GM12878 (cell line): ENCODE measurements around the gene DIS3L. TPM values are rescaled to one million over a fixed set of nuclear protein-coding genes. Genes with fewer than 3 reads are reported as not detected.

Source experiments
- ATAC-seq: fragments of 200-7000 bp; cut with Tn5 transposase; 3 replicates; pipeline ENCODE4 v1.9.1; 2020; ENCODE audit warnings: mild to moderate bottlenecking, moderate library complexity
- BruUV-seq: library from RNA; stranded (reverse); fragments of 400-500 nt; replicated peaks from 2 replicates; lab custom pipeline; 2021; lab: Mats Ljungman, UMichigan
- CTCF ChIA-PET: fragments of 300-600 bp; sonication (Branson Sonifier 250); formaldehyde crosslinking; extraction: SDS; loops from one replicate; lab custom pipeline; 2021; ENCODE audit warnings: inconsistent platforms; lab: Yijun Ruan, JAX
- POLR2A ChIA-PET: fragments of 350-600 bp; formaldehyde crosslinking; extraction: SDS; loops from one replicate; lab custom pipeline; 2021; ENCODE audit warnings: inconsistent platforms; lab: Charles Lee
- RAD21 ChIA-PET: fragments of 300-600 bp; sonication (Branson Sonifier 250); formaldehyde crosslinking; loops from one replicate; lab custom pipeline; 2023; ENCODE audit warnings: antibody characterized with exemption; ENCODE audit not compliant: unreplicated experiment; lab: Charles Lee
- SMC1A ChIA-PET: fragments of 300-600 bp; sonication (Branson Sonifier 250); formaldehyde crosslinking; loops from one replicate; lab custom pipeline; 2023; ENCODE audit not compliant: unreplicated experiment, uncharacterized antibody; lab: Charles Lee
- DNase-seq: peaks from one replicate; pipeline ENCODE4 v3.0.0-alpha.2; 2011; ENCODE audit warnings: low read depth, low spot score
- FAIRE-seq: peaks from 3 replicates; lab custom pipeline; 2011; peaks lifted over from hg19 to GRCh38; lab: Jason Lieb, UNC
- H2AFZ ChIP-seq: 2 replicates; pipeline ENCODE4 v1.6.0; 2011; ENCODE audit warnings: low read depth, low read length, control low read depth; ENCODE audit not compliant: control insufficient read depth
- H3K27ac ChIP-seq: 2 replicates; pipeline ENCODE4 v1.5.1; 2011; ENCODE audit warnings: control low read depth; ENCODE audit not compliant: control insufficient read depth, insufficient read depth
- H3K27me3 ChIP-seq, 2 experiments: replicated peaks in 1 of 2; 2 replicates each; pipeline versions ENCODE4 v1.6.0 to v1.6.1; 2011; ENCODE audit warnings: low read length in 1 of 2; ENCODE audit not compliant: control insufficient read depth in 2 of 2, insufficient read depth in 2 of 2
- H3K36me3 ChIP-seq, 2 experiments: 2 replicates each; pipeline ENCODE4 v1.5.1; 2011; ENCODE audit warnings: low read length in 1 of 2; ENCODE audit not compliant: control insufficient read depth in 2 of 2, insufficient read depth in 2 of 2
- H3K4me1 ChIP-seq: 2 replicates; pipeline ENCODE4 v1.6.1; 2011; ENCODE audit warnings: mild to moderate bottlenecking, low read length, moderate library complexity, mixed read lengths; ENCODE audit not compliant: control insufficient read depth, insufficient read depth
- H3K4me2 ChIP-seq: 2 replicates; pipeline ENCODE4 v1.6.0; 2011; ENCODE audit warnings: control low read depth; ENCODE audit not compliant: control insufficient read depth, insufficient read depth
- H3K4me3 ChIP-seq: fragments of 200-600 bp; sonication (generic); 2 replicates; pipeline ENCODE4 v1.5.1; 2016
- H3K79me2 ChIP-seq: 2 replicates; pipeline ENCODE4 v1.6.0; 2011; ENCODE audit warnings: low read length; ENCODE audit not compliant: control insufficient read depth, insufficient read depth
- H3K9ac ChIP-seq: 2 replicates; pipeline ENCODE4 v1.8.0; 2011; ENCODE audit warnings: low read length, control low read depth, mixed read lengths; ENCODE audit not compliant: control insufficient read depth, insufficient read depth
- H3K9me3 ChIP-seq: replicated peaks from 3 replicates; pipeline ENCODE4 v1.5.1; 2011; ENCODE audit warnings: mild to moderate bottlenecking, low read length; ENCODE audit not compliant: control insufficient read depth, insufficient read depth
- H4K20me1 ChIP-seq: 2 replicates; pipeline ENCODE4 v1.6.0; 2011; ENCODE audit not compliant: control insufficient read depth, insufficient read depth
- ATF7 ChIP-seq: fragments of 450-650 bp; IDR thresholded peaks from 2 replicates; pipeline ENCODE4 v1.6.1; 2016; ENCODE audit warnings: low read depth, mild to moderate bottlenecking
- CBFB ChIP-seq: IDR thresholded peaks from 2 replicates; pipeline ENCODE4 v1.6.1; 2016; ENCODE audit warnings: antibody characterized with exemption, low read depth
- ELK1 ChIP-seq: IDR thresholded peaks from 2 replicates; pipeline ENCODE4 v1.6.1; 2012; ENCODE audit warnings: low read depth, low read length, improper control_type of control experiment
- IKZF1 ChIP-seq: fragments of 450-650 bp; conservative IDR thresholded peaks from 2 replicates; pipeline ENCODE4 v1.6.1; 2017; ENCODE audit warnings: antibody characterized with exemption, mild to moderate bottlenecking
- MYC ChIP-seq: IDR thresholded peaks from 2 replicates; pipeline ENCODE4 v1.6.1; 2011; ENCODE audit warnings: mild to moderate bottlenecking, low read length, moderate library complexity, inconsistent platforms; ENCODE audit not compliant: insufficient read depth, insufficient replicate concordance, insufficient read length, severe bottlenecking
- RELA ChIP-seq: fragments of 450-650 bp; IDR thresholded peaks from 2 replicates; pipeline ENCODE4 v1.8.0; 2014; ENCODE audit warnings: borderline replicate concordance; ENCODE audit not compliant: partially characterized antibody
- RFX5 ChIP-seq: IDR thresholded peaks from 2 replicates; pipeline ENCODE4 v1.6.1; 2011; ENCODE audit warnings: low read depth, low read length, improper control_type of control experiment
- SRF ChIP-seq, 2 experiments: IDR thresholded peaks; 2 replicates each; pipeline ENCODE4 v1.6.1; 2011; ENCODE audit warnings: low read depth in 2 of 2, low read length in 2 of 2, mild to moderate bottlenecking in 1 of 2, moderate library complexity in 1 of 2
- SUPT20H ChIP-seq: IDR thresholded peaks from 2 replicates; pipeline ENCODE4 v1.6.1; 2011; ENCODE audit warnings: low read depth, mild to moderate bottlenecking, low read length, moderate library complexity, borderline replicate concordance; ENCODE audit not compliant: control insufficient read depth
- in situ Hi-C: fragments of 300-500 bp; cut with MboI; formaldehyde crosslinking; loops from 9 replicates; pipeline ENCODE4 v1.14.3; 2018; ENCODE audit warnings: mixed read lengths
- intact Hi-C: fragments of 100-400 bp; cut with micrococcal nuclease; formaldehyde crosslinking; loops from one replicate; pipeline ENCODE4 v1.14.2; 2022; ENCODE audit not compliant: unreplicated experiment
- polyA plus RNA-seq, 11 experiments: library from polyadenylated mRNA; depleted of rRNA in 4 of 11; unstranded in 6 of 11; stranded (reverse) in 5 of 11; fragments of >200 nt; fragmentation: Nextera tagmentation in 4 of 11; fragmentation: Illumina TruSeq in 1 of 11; extraction: Ambion mirVana in 4 of 11; extraction: Trizol in 1 of 11; gene quantifications; 1 replicate in 1 of 11; 2 replicates in 10 of 11; pipeline versions ENCODE4 v1.2.1 to v1.2.3, GENCODE V29; 2011 to 2016; ENCODE audit warnings: inconsistent platforms in 2 of 11, missing spikeins in 2 of 11, low read depth in 1 of 11
- total RNA-seq, 4 experiments: library from RNA; depleted of rRNA in 3 of 4; stranded (reverse); fragments of >200 nt in 3 of 4; fragmentation: Illumina TruSeq in 1 of 4; extraction: Trizol in 1 of 4; gene quantifications; 2 replicates each; pipeline versions ENCODE4 v1.2.1 to v1.2.3, GENCODE V29; 2013 to 2021

Gene DIS3L
- total and polyA plus RNA-seq, 10 of the 15 experiments (the other 5 are each of a cell fraction or from before 2014, with no cell fraction given) = 7.6 to 33.7 (median 25.5) TPM

GRCh38 chr15:66288093-66288492 is 5.3 kb upstream of the DIS3L start:
- no peak for ATAC-seq
- Histone ChIP-seq H3K79me2 (no peaks in the 10 kb centered on the region), H3K27ac (no peak overlapping the region), H3K9ac (no peak overlapping the region)
- POLR2A ChIA-PET = interaction anchor here (1.4 kb wide), 1 partner anchor 99 kb away, joined by 3 read pairs; the partner anchor contains the start of gene MAP2K1
- intact Hi-C loops = loop anchor here (5.0 to 10.0 kb wide), 3 partner anchors 36 to 651 kb away; partner anchors contain the start of gene MEGF11
- TF ChIP-seq ELK1 = no peak
- no peak for TF ChIP-seq ATF7
- no peak for TF ChIP-seq SUPT20H
- TF ChIP-seq MYC = no peak
- no peak for TF ChIP-seq CBFB
- TF ChIP-seq RELA = no peak
- no peak for TF ChIP-seq IKZF1
- no peak for TF ChIP-seq RFX5
- no peak for TF ChIP-seq SRF (IDR thresholded peaks at IDR 0.05; ENCODE audit: low read depth in 2 of 2, low read length in 2 of 2)
- TF ChIP-seq, all 136 proteins: peak for 0
- in situ Hi-C loops = no loop called here
- Histone ChIP-seq H3K4me2 (no peak overlapping the region), H3K4me3 (no peak overlapping the region), H3K36me3 (no peaks in the 10 kb centered on the region), H4K20me1 (no peaks in the 10 kb centered on the region), H3K9me3 (no peaks in the 10 kb centered on the region), H3K4me1 (no peaks in the 10 kb centered on the region; the same call in 1 of the 2 replicates), H3K27me3 (no peaks in the 10 kb centered on the region), H2AFZ (no peak overlapping the region)
- FAIRE-seq (no peak), DNase-seq (no peak)
- BruUV-seq = no TSS peak
- ChIA-PET SMC1A (interaction anchor here (0.8 to 1.8 kb wide), 8 partner anchors 12 to 384 kb away, joined by 3 to 9 read pairs (median 4); partner anchors contain the start of gene SNAPC5), CTCF (interaction anchor here (1.0 to 9.7 kb wide), 21 partner anchors 9 to 968 kb away, joined by 3 to 103 read pairs (median 4); partner anchors contain the start of gene SNAPC5), RAD21 (interaction anchor here (0.6 to 2.2 kb wide), 5 partner anchors 9 to 646 kb away, joined by 3 to 10 read pairs (median 7); partner anchors contain the start of gene SNAPC5)
